IMR-90 (cell line): ENCODE measurements around the gene UNC13B. TPM values are rescaled to one million over a fixed set of nuclear protein-coding genes. Genes with fewer than 3 reads are reported as not detected.

Source experiments
- ATAC-seq: fragments of 200-7000 bp; cut with Tn5 transposase; 2 replicates; pipeline ENCODE4 v1.9.1; 2020; ENCODE audit warnings: low read depth, mild to moderate bottlenecking, moderate library complexity
- BruUV-seq: library from RNA; stranded (reverse); fragments of 400-500 nt; replicated peaks from 2 replicates; lab custom pipeline; 2021; lab: Mats Ljungman, UMichigan
- CTCF ChIA-PET: fragments of 300-600 bp; formaldehyde crosslinking; extraction: SDS; loops from one replicate; lab custom pipeline; 2021; ENCODE audit warnings: antibody characterized with exemption; lab: Yijun Ruan, JAX
- POLR2A ChIA-PET: fragments of 300-600 bp; sonication (Branson Sonifier 250); formaldehyde crosslinking; loops from one replicate; lab custom pipeline; 2022; ENCODE audit warnings: antibody characterized with exemption; ENCODE audit not compliant: unreplicated experiment; lab: Charles Lee
- DNase-seq: peaks from one replicate; pipeline ENCODE4 v3.0.0; 2013
- H2AFZ ChIP-seq: replicated peaks from 2 replicates; pipeline ENCODE3; 2013; ENCODE audit warnings: low read length, mild to moderate bottlenecking; ENCODE audit not compliant: poor library complexity
- H2AK5ac ChIP-seq: 2 replicates; pipeline ENCODE4 v1.6.1; 2013; ENCODE audit warnings: low read depth, low read length, inconsistent platforms
- H2AK9ac ChIP-seq: replicated peaks from 2 replicates; pipeline ENCODE3; 2013; ENCODE audit warnings: mild to moderate bottlenecking, low read depth, low read length, moderate library complexity; ENCODE audit not compliant: poor library complexity
- H2BK120ac ChIP-seq: 2 replicates; pipeline ENCODE4 v1.6.1; 2013; ENCODE audit warnings: low read depth, low read length, inconsistent platforms
- H2BK15ac ChIP-seq: 3 replicates; pipeline ENCODE4 v1.6.1; 2013; ENCODE audit warnings: low read depth, low read length, inconsistent platforms
- H2BK20ac ChIP-seq: 2 replicates; pipeline ENCODE4 v1.6.1; 2013; ENCODE audit warnings: low read depth, mild to moderate bottlenecking, inconsistent platforms, low read length, moderate library complexity
- H2BK5ac ChIP-seq: 2 replicates; pipeline ENCODE4 v1.6.1; 2013; ENCODE audit warnings: mild to moderate bottlenecking, low read depth, low read length, inconsistent platforms; ENCODE audit not compliant: poor library complexity, severe bottlenecking
- H3K14ac ChIP-seq: replicated peaks from 2 replicates; pipeline ENCODE4 v1.6.1; 2013; ENCODE audit warnings: low read depth, low read length, inconsistent platforms
- H3K18ac ChIP-seq: 2 replicates; pipeline ENCODE4 v1.6.1; 2013; ENCODE audit warnings: low read depth, low read length, control low read depth
- H3K23ac ChIP-seq: 2 replicates; pipeline ENCODE4 v1.6.1; 2013; ENCODE audit warnings: low read depth, low read length, inconsistent platforms
- H3K27ac ChIP-seq: 2 replicates; pipeline ENCODE4 v1.5.1; 2013; ENCODE audit warnings: mild to moderate bottlenecking, control low read depth, low read length; ENCODE audit not compliant: insufficient read depth
- H3K27me3 ChIP-seq: 2 replicates; pipeline ENCODE4 v1.6.1; 2013; ENCODE audit warnings: low read length; ENCODE audit not compliant: control insufficient read depth, insufficient read depth
- H3K36me3 ChIP-seq: 2 replicates; pipeline ENCODE4 v1.6.1; 2013; ENCODE audit warnings: low read length, mixed read lengths; ENCODE audit not compliant: control insufficient read depth, insufficient read depth
- H3K4ac ChIP-seq: 2 replicates; pipeline ENCODE4 v1.6.1; 2013; ENCODE audit warnings: low read depth, low read length, inconsistent platforms
- H3K4me1 ChIP-seq: 2 replicates; pipeline ENCODE4 v1.6.1; 2013; ENCODE audit warnings: low read length, mixed read lengths; ENCODE audit not compliant: control insufficient read depth, insufficient read depth
- H3K4me2 ChIP-seq: 2 replicates; pipeline ENCODE4 v1.6.1; 2013; ENCODE audit warnings: low read depth, mild to moderate bottlenecking, control low read depth, low read length, moderate library complexity
- H3K4me3 ChIP-seq: 2 replicates; pipeline ENCODE4 v1.5.1; 2013; ENCODE audit warnings: low read depth, mild to moderate bottlenecking, control low read depth, low read length, moderate library complexity; ENCODE audit not compliant: insufficient read depth
- H3K56ac ChIP-seq: 2 replicates; pipeline ENCODE4 v1.6.1; 2013; ENCODE audit warnings: low read length, inconsistent platforms; ENCODE audit not compliant: insufficient read depth; ENCODE audit errors: extremely low read depth
- H3K79me1 ChIP-seq, 2 experiments: 2 replicates each; pipeline ENCODE4 v1.6.1; 2013; ENCODE audit warnings: low read length in 2 of 2, inconsistent platforms in 1 of 2, low read depth in 1 of 2
- H3K9ac ChIP-seq: 2 replicates; pipeline ENCODE4 v1.6.1; 2013; ENCODE audit warnings: low read depth, low read length, control low read depth
- H3K9me1 ChIP-seq: 2 replicates; pipeline ENCODE4 v1.6.1; 2013; ENCODE audit warnings: low read length, inconsistent platforms; ENCODE audit not compliant: insufficient read depth
- H3K9me3 ChIP-seq: 2 replicates; pipeline ENCODE4 v1.6.1; 2013; ENCODE audit warnings: low read length; ENCODE audit not compliant: control insufficient read depth, insufficient read depth
- H4K20me1 ChIP-seq: 2 replicates; pipeline ENCODE4 v1.6.1; 2013; ENCODE audit warnings: low read length, inconsistent platforms; ENCODE audit not compliant: insufficient read depth
- H4K5ac ChIP-seq: 2 replicates; pipeline ENCODE4 v1.6.1; 2013; ENCODE audit warnings: mild to moderate bottlenecking, low read depth, low read length, control low read depth
- H4K8ac ChIP-seq, 2 experiments: 2 replicates each; pipeline ENCODE4 v1.6.1; 2013; ENCODE audit warnings: low read depth in 2 of 2, low read length in 2 of 2, control low read depth in 1 of 2, inconsistent platforms in 1 of 2
- H4K91ac ChIP-seq: 2 replicates; pipeline ENCODE4 v1.6.1; 2013; ENCODE audit warnings: low read depth, low read length, inconsistent platforms; ENCODE audit not compliant: insufficient read depth
- BHLHE40 ChIP-seq: fragments of 150-350 bp; IDR thresholded peaks from 2 replicates; pipeline ENCODE4 v1.6.1; 2016; ENCODE audit warnings: mild to moderate bottlenecking, low read depth, low read length
- CEBPB ChIP-seq: IDR thresholded peaks from 2 replicates; pipeline ENCODE4 v1.6.1; 2012; ENCODE audit warnings: low read depth, low read length, improper control_type of control experiment
- CHD1 ChIP-seq: IDR thresholded peaks from 2 replicates; pipeline ENCODE4 v1.6.1; 2012; ENCODE audit warnings: low read depth, low read length, improper control_type of control experiment
- FOS ChIP-seq: fragments of 150-350 bp; IDR thresholded peaks from 2 replicates; pipeline ENCODE4 v1.6.1; 2016; ENCODE audit warnings: low read depth, low read length
- MAFK ChIP-seq: IDR thresholded peaks from 2 replicates; pipeline ENCODE4 v1.6.1; 2012; ENCODE audit warnings: low read depth, low read length, improper control_type of control experiment
- MAZ ChIP-seq: IDR thresholded peaks from 2 replicates; pipeline ENCODE4 v1.6.1; 2012; ENCODE audit warnings: low read depth, mild to moderate bottlenecking, low read length, improper control_type of control experiment, moderate library complexity, borderline replicate concordance
- MXI1 ChIP-seq: IDR thresholded peaks from 2 replicates; pipeline ENCODE4 v1.6.1; 2012; ENCODE audit warnings: low read depth, mild to moderate bottlenecking, low read length, moderate library complexity, borderline replicate concordance
- NFE2L2 ChIP-seq: fragments of 150-350 bp; IDR thresholded peaks from 2 replicates; pipeline ENCODE4 v1.6.1; 2016; ENCODE audit warnings: low read depth, mild to moderate bottlenecking, low read length
- POLR2A ChIP-seq: IDR thresholded peaks from 2 replicates; pipeline ENCODE4 v1.6.1; 2012; ENCODE audit warnings: mild to moderate bottlenecking, low read depth, low read length
- RAD21 ChIP-seq: IDR thresholded peaks from 2 replicates; pipeline ENCODE4 v1.6.1; 2012; ENCODE audit warnings: low read length, improper control_type of control experiment
- RCOR1 ChIP-seq: IDR thresholded peaks from 2 replicates; pipeline ENCODE4 v1.6.1; 2012; ENCODE audit warnings: mild to moderate bottlenecking, low read length, improper control_type of control experiment; ENCODE audit not compliant: insufficient replicate concordance
- RFX5 ChIP-seq: IDR thresholded peaks from 2 replicates; pipeline ENCODE4 v1.8.0; 2012; ENCODE audit warnings: low read depth, mild to moderate bottlenecking, low read length, moderate library complexity
- SMC3 ChIP-seq: fragments of 150-350 bp; IDR thresholded peaks from 2 replicates; pipeline ENCODE4 v1.6.1; 2016; ENCODE audit warnings: low read depth, mild to moderate bottlenecking, antibody characterized with exemption, low read length, moderate library complexity
- WGBS, 2 experiments: methylation state at CpG; one replicate each; pipeline versions ENCODE4 v1.1.5 to v1.1.7; 2013; ENCODE audit warnings: missing lambda C conversion rate in 2 of 2; ENCODE audit not compliant: insufficient read length in 1 of 2; ENCODE audit errors: extremely low coverage in 2 of 2; 5-methylcytosine and 5-hydroxymethylcytosine counted together
- dilution Hi-C: fragments of 300-500 bp; cut with HindIII; formaldehyde crosslinking; loops from one replicate; pipeline ENCODE4 v1.14.3; 2018; ENCODE audit warnings: low sequenced_read_pairs; ENCODE audit not compliant: unreplicated experiment
- in situ Hi-C: fragments of 300-500 bp; cut with MboI; formaldehyde crosslinking; loops from 3 replicates; pipeline ENCODE4 v1.14.3; 2019; ENCODE audit warnings: low sequenced_read_pairs, inconsistent platforms, mixed read lengths
- intact Hi-C: fragments of 100-400 bp; cut with micrococcal nuclease; formaldehyde crosslinking; loops from 2 replicates; pipeline ENCODE4 v1.10.0; 2022
- polyA plus RNA-seq, 3 experiments: library from polyadenylated mRNA; depleted of rRNA; stranded (reverse); fragments of >200 nt; gene quantifications; 2 replicates each; pipeline ENCODE4 v1.2.3, GENCODE V29; 2012; ENCODE audit warnings: low replicate concordance in 1 of 3
- total RNA-seq: library from RNA; depleted of rRNA; stranded (reverse); fragments of >200 nt; gene quantifications from 2 replicates; pipeline ENCODE4 v1.2.3, GENCODE V29; 2012
- TF ChIP-seq, protein P1 (sequence below): fragments of 150-350 bp; IDR thresholded peaks from 2 replicates; pipeline ENCODE4 v1.6.1; 2016; ENCODE audit warnings: low read depth, mild to moderate bottlenecking, low read length, moderate library complexity, borderline replicate concordance
- TF ChIP-seq, protein P2 (sequence below): fragments of 150-350 bp; IDR thresholded peaks from 2 replicates; pipeline ENCODE4 v1.6.1; 2017; ENCODE audit warnings: mild to moderate bottlenecking, antibody characterized with exemption, low read length, low read depth
- TF ChIP-seq, protein P3 (sequence below): conservative IDR thresholded peaks from 2 replicates; pipeline ENCODE4 v1.5.1; 2012; ENCODE audit warnings: mild to moderate bottlenecking, low read depth, low read length, improper control_type of control experiment

Gene UNC13B
- total and polyA plus RNA-seq, 2 of the 4 experiments (the other 2 are of a cell fraction), result 7.5 to 14.3 TPM

DNA sequence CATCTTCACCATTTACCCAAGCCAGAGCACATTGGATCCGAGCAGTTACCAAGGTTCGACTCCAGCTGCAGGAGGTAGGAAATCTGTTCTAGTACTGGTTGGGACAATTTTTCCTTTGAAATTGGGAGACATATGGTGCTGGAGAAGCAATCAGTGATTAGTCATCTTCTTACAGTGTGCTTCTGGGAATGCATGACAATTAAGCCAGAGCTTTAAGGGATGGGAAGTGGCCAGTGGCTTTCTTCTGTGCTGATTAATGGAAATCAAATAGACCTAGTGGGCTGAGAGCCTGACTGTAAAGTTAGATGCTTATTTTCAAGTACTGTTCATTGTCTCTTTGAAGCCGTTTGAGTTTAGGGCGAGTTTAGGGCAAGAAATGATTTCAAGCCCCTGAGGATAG is 152.1 kb downstream of the UNC13B start:
- Histone ChIP-seq H2AK5ac (no peak overlapping the region), H3K79me1 (no peaks in the 10 kb centered on the region), H3K23ac (no peak overlapping the region), H4K5ac (no peak overlapping the region), H2BK5ac (no peak overlapping the region), H2AK9ac (no peak overlapping the region), H3K18ac (no peak overlapping the region), H3K27me3 (no peaks in the 10 kb centered on the region), H3K9me3 (no peaks in the 10 kb centered on the region), H3K4me1 (no peaks in the 10 kb centered on the region; the same call in 1 of the 2 replicates), H3K4me3 (no peak overlapping the region), H4K8ac (no peak overlapping the region), H2BK15ac (no peak overlapping the region), H3K14ac (no peak overlapping the region), H3K56ac (no peak overlapping the region), H3K4ac (no peak overlapping the region), H3K9ac (no peak overlapping the region), H4K91ac (no peak overlapping the region), H3K4me2 (no peak overlapping the region), H2BK120ac (no peak overlapping the region), H2AFZ (no peak overlapping the region), H2BK20ac (no peak overlapping the region), H3K27ac (no peak overlapping the region), H3K9me1 (no peaks in the 10 kb centered on the region), H4K20me1 (no peaks in the 10 kb centered on the region), H3K36me3 (peaks cover 2% of the 10 kb centered on the region; the same call in 1 of the 2 replicates)
- DNase-seq (peak; percentile 29), ATAC-seq (peak; percentile 40)
- CTCF ChIA-PET, result interaction anchor here (0.5 kb wide), 1 partner anchor 28 kb away, joined by 7 read pairs; no protein-coding TSS in a partner anchor
- no CpG with 5 or more reads among the region's 4 CpGs for WGBS, 2 experiments
- intact Hi-C loops (no loop called here), dilution Hi-C loops (no loop called here), in situ Hi-C loops (no loop called here)
- BruUV-seq, result no TSS peak
- TF ChIP-seq RAD21, result no peak
- TF ChIP-seq POLR2A, result no peak
- no peak for TF ChIP-seq RFX5
- no peak for TF ChIP-seq SMC3
- TF ChIP-seq FOS, result no peak
- TF ChIP-seq MAFK, result no peak
- no peak for TF ChIP-seq NFE2L2
- TF ChIP-seq, protein P1, sequence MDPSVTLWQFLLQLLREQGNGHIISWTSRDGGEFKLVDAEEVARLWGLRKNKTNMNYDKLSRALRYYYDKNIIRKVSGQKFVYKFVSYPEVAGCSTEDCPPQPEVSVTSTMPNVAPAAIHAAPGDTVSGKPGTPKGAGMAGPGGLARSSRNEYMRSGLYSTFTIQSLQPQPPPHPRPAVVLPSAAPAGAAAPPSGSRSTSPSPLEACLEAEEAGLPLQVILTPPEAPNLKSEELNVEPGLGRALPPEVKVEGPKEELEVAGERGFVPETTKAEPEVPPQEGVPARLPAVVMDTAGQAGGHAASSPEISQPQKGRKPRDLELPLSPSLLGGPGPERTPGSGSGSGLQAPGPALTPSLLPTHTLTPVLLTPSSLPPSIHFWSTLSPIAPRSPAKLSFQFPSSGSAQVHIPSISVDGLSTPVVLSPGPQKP, result no peak
- TF ChIP-seq, protein P2, sequence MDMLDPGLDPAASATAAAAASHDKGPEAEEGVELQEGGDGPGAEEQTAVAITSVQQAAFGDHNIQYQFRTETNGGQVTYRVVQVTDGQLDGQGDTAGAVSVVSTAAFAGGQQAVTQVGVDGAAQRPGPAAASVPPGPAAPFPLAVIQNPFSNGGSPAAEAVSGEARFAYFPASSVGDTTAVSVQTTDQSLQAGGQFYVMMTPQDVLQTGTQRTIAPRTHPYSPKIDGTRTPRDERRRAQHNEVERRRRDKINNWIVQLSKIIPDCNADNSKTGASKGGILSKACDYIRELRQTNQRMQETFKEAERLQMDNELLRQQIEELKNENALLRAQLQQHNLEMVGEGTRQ, result no peak
- TF ChIP-seq, protein P3, sequence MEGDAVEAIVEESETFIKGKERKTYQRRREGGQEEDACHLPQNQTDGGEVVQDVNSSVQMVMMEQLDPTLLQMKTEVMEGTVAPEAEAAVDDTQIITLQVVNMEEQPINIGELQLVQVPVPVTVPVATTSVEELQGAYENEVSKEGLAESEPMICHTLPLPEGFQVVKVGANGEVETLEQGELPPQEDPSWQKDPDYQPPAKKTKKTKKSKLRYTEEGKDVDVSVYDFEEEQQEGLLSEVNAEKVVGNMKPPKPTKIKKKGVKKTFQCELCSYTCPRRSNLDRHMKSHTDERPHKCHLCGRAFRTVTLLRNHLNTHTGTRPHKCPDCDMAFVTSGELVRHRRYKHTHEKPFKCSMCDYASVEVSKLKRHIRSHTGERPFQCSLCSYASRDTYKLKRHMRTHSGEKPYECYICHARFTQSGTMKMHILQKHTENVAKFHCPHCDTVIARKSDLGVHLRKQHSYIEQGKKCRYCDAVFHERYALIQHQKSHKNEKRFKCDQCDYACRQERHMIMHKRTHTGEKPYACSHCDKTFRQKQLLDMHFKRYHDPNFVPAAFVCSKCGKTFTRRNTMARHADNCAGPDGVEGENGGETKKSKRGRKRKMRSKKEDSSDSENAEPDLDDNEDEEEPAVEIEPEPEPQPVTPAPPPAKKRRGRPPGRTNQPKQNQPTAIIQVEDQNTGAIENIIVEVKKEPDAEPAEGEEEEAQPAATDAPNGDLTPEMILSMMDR, result no peak
- TF ChIP-seq CHD1, result no peak
- TF ChIP-seq RCOR1, result no peak
- no peak for TF ChIP-seq MAZ
- TF ChIP-seq BHLHE40, result no peak
- no peak for TF ChIP-seq CEBPB
- no peak for TF ChIP-seq MXI1
- POLR2A ChIA-PET, result no interaction called here
